Measurements from ENCODE around the gene NLRP8. TPM values are rescaled to one million over a fixed set of nuclear protein-coding genes. Genes with fewer than 3 reads are reported as not detected.

NLRP8 gene
- total and polyA plus RNA-seq, 4 donors, result not detected

DNA sequence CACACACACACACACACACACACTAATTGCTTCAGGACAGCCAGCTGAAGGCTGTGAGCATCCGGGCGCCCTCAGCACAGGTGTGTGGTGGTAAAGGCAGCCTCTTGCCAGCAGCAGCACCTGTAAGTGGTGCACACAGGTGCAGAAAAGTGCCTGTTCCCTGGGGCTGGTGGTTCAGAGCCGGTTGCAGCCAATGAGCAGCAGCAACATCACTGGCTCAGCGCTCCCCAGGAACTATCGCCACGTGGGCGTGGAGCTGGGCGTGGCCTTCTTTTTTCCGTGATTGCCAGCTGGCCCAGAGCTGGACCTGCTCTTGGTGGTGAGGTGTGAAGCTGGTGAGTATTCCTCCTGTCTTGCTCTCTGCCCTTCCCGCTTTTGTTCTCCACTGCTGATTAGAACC is 38.9 kb downstream of the NLRP8 start, which contains the start of gene NLRP5:
TSS of gene NLRP5 (plus strand) at position 289 of the 400 bp plus-strand sequence.
- WGBS, result 37% methylated on average over 10 of the region's 10 CpGs
- Histone ChIP-seq H3K9ac (ENCODE audit: low read depth in 1 of 2, low read length in 2 of 2) (no peak within 1 kb of the TSS), H3K27me3 (ENCODE audit: control insufficient read depth in 4 of 4, insufficient read depth in 4 of 4, low read length in 3 of 4) (peaks cover 0 to 3% (median 0%) of the 10 kb centered on the region in 4 donors), H3K36me3 (ENCODE audit: control insufficient read depth in 4 of 4, insufficient read depth in 3 of 4, low read depth in 1 of 4, low read length in 3 of 4) (no peaks in the 10 kb centered on the region), H3K4me1 (ENCODE audit: control insufficient read depth in 4 of 4, insufficient read depth in 4 of 4, low read length in 3 of 4) (no peaks in the 10 kb centered on the region), H3K9me3 (ENCODE audit: control insufficient read depth in 4 of 4, low read length in 3 of 4) (peaks cover 0 to 3% (median 1%) of the 10 kb centered on the region in 4 donors), H3K27ac (ENCODE audit: low read depth in 1 of 2, low read length in 2 of 2) (no peak within 1 kb of the TSS), H3K4me3 (ENCODE audit: low read depth in 1 of 3, low read length in 3 of 3) (no peak within 1 kb of the TSS)
- TF ChIP-seq YY1 (IDR thresholded peaks at IDR 0.05) (no peak), NR2F2 (IDR thresholded peaks at IDR 0.05) (no peak), ZBTB33 (IDR thresholded peaks at IDR 0.05) (no peak), SP1 (IDR thresholded peaks at IDR 0.05) (no peak), TAF1 (conservative IDR thresholded peaks at IDR 0.05) (no peak), CTCF (IDR thresholded peaks at IDR 0.05; ENCODE audit: low read depth, low read length, missing input control) (no peak), REST (IDR thresholded peaks at IDR 0.05) (no peak), FOXA2 (IDR thresholded peaks at IDR 0.05) (no peak), EGR1 (IDR thresholded peaks at IDR 0.05; ENCODE audit: low read depth in 2 of 2) (no peak), RAD21 (IDR thresholded peaks at IDR 0.05) (no peak), GABPA (IDR thresholded peaks at IDR 0.05 in 1 of 2, conservative IDR thresholded peaks at IDR 0.05 in 1 of 2) (no peak)
- TF ChIP-seq, protein P1, sequence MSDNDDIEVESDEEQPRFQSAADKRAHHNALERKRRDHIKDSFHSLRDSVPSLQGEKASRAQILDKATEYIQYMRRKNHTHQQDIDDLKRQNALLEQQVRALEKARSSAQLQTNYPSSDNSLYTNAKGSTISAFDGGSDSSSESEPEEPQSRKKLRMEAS (IDR thresholded peaks at IDR 0.05), result no peak
- DNase-seq (ENCODE audit: low spot score), result no peak

DNA sequence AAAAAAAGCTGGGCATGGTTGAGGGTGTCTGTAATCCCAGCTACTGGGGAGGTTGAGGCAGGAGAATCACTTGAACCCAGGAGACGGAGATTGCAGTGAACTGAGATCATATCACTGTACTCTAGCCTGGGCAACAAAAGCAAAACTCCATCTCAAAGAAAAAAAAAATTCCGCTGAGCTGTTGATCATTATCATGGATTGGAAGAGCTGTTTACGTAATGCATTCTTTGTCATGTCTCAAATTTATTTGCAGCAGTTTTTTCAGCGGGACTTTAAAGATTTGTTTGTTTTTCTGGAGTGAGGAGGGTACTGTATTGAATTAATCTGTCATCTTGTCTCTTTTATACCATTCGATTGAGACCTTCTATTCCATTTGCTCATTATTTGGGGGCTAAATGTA is 43.2 kb downstream of the NLRP8 start:
- 77% methylated on average over 5 of the region's 5 CpGs for WGBS
- DNase-seq (ENCODE audit: low spot score), result no peak
- peaks cover 0 to 9% (median 4%) of the 10 kb centered on the region in 4 donors for H3K9me3 ChIP-seq (ENCODE audit: control insufficient read depth in 4 of 4, low read length in 3 of 4)
- no peak overlapping the region for H3K9ac ChIP-seq (ENCODE audit: low read depth in 1 of 2, low read length in 2 of 2)
- H3K4me3 ChIP-seq (ENCODE audit: low read depth in 1 of 3, low read length in 3 of 3), result no peak overlapping the region
- peaks cover 0 to 3% (median 0%) of the 10 kb centered on the region in 4 donors for H3K27me3 ChIP-seq (ENCODE audit: control insufficient read depth in 4 of 4, insufficient read depth in 4 of 4, low read length in 3 of 4)
- no peak overlapping the region for H3K27ac ChIP-seq (ENCODE audit: low read depth in 1 of 2, low read length in 2 of 2)
- H3K36me3 ChIP-seq (ENCODE audit: control insufficient read depth in 4 of 4, insufficient read depth in 3 of 4, low read depth in 1 of 4, low read length in 3 of 4), result no peaks in the 10 kb centered on the region
- H3K4me1 ChIP-seq (ENCODE audit: control insufficient read depth in 4 of 4, insufficient read depth in 4 of 4, low read length in 3 of 4), result no peaks in the 10 kb centered on the region
- TF ChIP-seq YY1 (IDR thresholded peaks at IDR 0.05) (no peak), ZBTB33 (IDR thresholded peaks at IDR 0.05) (no peak), RXRA (IDR thresholded peaks at IDR 0.05) (no peak), HNF4A (conservative IDR thresholded peaks at IDR 0.05) (no peak), EGR1 (IDR thresholded peaks at IDR 0.05; ENCODE audit: low read depth in 2 of 2) (no peak), CTCF (IDR thresholded peaks at IDR 0.05; ENCODE audit: low read depth, low read length, missing input control) (no peak), TAF1 (conservative IDR thresholded peaks at IDR 0.05) (no peak), REST (IDR thresholded peaks at IDR 0.05) (no peak)
- TF ChIP-seq, protein P1 (IDR thresholded peaks at IDR 0.05), result no peak
